Esophagus muscularis mucosa (tissue), 4 donors: ENCODE results near the gene ATF7.

ENCODE experiments used
- EP300 ChIP-seq: sonication (generic); formaldehyde crosslinking; IDR thresholded peaks from one replicate; pipeline ENCODE4 v1.6.1; 2017; ENCODE audit warnings: antibody characterized with exemption
- POLR2A ChIP-seq: fragments of 450-650 bp; IDR thresholded peaks from one replicate; pipeline ENCODE4 v1.6.1; 2017; ENCODE audit warnings: antibody characterized with exemption, moderate library complexity, mild to moderate bottlenecking, low read depth
- TF ChIP-seq, protein P1 (sequence below), 3 experiments: fragments of 200-600 bp in 2 of 3; fragments of 450-650 bp in 1 of 3; sonication (generic) in 2 of 3; IDR thresholded peaks; one replicate each; pipeline ENCODE4 v1.5.1; 2017 to 2019; ENCODE audit warnings: antibody characterized with exemption in 3 of 3, mild to moderate bottlenecking in 2 of 3, moderate library complexity in 1 of 3

DNA sequence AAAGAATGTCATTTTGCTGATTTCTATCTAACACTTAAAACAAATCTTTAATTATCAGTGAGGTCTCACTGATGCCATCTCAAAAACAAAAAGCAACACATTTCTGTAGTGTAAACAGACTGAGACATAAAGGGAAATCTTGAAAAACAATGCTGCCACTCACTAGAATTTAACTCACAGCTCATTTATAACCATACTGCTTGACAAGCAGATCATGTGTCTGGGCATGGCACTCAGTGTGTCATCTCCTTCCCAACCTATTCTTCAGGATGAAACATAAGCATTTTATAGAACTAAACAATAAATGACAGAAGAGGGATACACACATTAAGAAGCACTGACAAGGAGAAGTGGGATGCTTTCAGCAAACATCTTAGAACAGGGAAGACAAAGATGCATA is 22.4 kb downstream of the ATF7 start:
- TF ChIP-seq, protein P1, sequence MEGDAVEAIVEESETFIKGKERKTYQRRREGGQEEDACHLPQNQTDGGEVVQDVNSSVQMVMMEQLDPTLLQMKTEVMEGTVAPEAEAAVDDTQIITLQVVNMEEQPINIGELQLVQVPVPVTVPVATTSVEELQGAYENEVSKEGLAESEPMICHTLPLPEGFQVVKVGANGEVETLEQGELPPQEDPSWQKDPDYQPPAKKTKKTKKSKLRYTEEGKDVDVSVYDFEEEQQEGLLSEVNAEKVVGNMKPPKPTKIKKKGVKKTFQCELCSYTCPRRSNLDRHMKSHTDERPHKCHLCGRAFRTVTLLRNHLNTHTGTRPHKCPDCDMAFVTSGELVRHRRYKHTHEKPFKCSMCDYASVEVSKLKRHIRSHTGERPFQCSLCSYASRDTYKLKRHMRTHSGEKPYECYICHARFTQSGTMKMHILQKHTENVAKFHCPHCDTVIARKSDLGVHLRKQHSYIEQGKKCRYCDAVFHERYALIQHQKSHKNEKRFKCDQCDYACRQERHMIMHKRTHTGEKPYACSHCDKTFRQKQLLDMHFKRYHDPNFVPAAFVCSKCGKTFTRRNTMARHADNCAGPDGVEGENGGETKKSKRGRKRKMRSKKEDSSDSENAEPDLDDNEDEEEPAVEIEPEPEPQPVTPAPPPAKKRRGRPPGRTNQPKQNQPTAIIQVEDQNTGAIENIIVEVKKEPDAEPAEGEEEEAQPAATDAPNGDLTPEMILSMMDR (IDR thresholded peaks at IDR 0.05) = no peak
- TF ChIP-seq POLR2A (no peak), EP300 (no peak)
